LNCaP clone FGC (cell line): Measurements from ENCODE around the gene SLC46A2.

Experiments used
- DNase-seq: peaks from one replicate; pipeline ENCODE4 v3.0.0-alpha.2; 2011; ENCODE audit warnings: low read depth
- H3K4me3 ChIP-seq: 2 replicates; pipeline ENCODE4 v1.5.1; 2011; ENCODE audit warnings: mild to moderate bottlenecking, low read depth, low read length, control low read depth
- TF ChIP-seq, protein P1 (sequence below): IDR thresholded peaks from 2 replicates; pipeline ENCODE4 v1.5.1; 2012; ENCODE audit warnings: mild to moderate bottlenecking; ENCODE audit not compliant: control insufficient read depth, insufficient read depth; ENCODE audit errors: extremely low read depth

Gene SLC46A2

DNA sequence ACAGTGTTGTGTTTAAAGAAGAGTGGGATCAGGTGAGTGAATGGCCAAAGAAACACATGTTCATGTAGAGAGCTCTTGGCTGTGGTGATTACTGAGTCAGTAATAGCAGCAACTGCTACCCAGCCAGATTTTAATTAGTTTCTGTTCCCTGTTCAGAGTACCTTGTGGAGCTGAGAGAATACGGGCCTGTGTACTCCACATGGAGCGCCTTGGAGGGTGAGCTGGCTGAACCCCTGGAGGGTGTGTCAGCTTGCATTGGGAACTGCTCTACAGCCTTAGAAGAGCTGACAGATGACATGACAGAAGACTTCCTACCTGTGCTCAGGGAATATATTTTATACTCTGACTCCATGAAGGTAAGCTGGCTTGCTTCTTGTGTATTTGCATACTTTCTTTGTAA is 52.3 kb downstream of the SLC46A2 start:
- no peak for DNase-seq
- no peak overlapping the region for H3K4me3 ChIP-seq
- TF ChIP-seq, protein P1, sequence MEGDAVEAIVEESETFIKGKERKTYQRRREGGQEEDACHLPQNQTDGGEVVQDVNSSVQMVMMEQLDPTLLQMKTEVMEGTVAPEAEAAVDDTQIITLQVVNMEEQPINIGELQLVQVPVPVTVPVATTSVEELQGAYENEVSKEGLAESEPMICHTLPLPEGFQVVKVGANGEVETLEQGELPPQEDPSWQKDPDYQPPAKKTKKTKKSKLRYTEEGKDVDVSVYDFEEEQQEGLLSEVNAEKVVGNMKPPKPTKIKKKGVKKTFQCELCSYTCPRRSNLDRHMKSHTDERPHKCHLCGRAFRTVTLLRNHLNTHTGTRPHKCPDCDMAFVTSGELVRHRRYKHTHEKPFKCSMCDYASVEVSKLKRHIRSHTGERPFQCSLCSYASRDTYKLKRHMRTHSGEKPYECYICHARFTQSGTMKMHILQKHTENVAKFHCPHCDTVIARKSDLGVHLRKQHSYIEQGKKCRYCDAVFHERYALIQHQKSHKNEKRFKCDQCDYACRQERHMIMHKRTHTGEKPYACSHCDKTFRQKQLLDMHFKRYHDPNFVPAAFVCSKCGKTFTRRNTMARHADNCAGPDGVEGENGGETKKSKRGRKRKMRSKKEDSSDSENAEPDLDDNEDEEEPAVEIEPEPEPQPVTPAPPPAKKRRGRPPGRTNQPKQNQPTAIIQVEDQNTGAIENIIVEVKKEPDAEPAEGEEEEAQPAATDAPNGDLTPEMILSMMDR: no peak

- TF ChIP-seq, protein P1: no peak
- DNase-seq: no peak
- no peak overlapping the region for H3K4me3 ChIP-seq
Measured at GRCh38 chr9:112836394-112836793, 54.3 kb downstream of the SLC46A2 start.

DNA sequence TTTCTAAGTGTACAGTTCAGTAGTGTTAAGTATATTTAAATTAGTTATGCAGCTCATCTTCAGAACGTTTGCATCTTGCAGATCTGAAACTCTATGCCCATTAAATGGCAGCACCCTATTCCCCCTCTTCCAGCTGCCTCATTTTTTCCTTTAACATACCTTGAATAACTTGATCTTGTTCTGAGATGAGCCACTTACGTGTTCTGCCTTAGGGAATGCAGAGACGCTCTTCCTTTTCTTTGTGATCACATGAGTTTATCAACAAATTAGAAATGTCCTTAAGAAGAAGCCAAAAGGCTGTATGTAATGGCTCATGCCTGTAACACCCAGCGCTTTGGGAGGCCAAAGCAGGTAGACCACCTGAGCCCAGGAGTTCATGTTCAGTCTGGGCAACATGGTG is 57.6 kb downstream of the SLC46A2 start:
- no peak overlapping the region for H3K4me3 ChIP-seq
- TF ChIP-seq, protein P1: no peak
- no peak for DNase-seq

GRCh38 chr9:112831969-112832368 is 58.7 kb downstream of the SLC46A2 start:
- TF ChIP-seq, protein P1: 0 out of 2 replicates have a peak, but pooled peaks have one; percentile 5
- DNase-seq: peak; percentile 71
- H3K4me3 ChIP-seq: peak overlapping the region; percentile 22

GRCh38 chr9:112831281-112831851 is 59.3 kb downstream of the SLC46A2 start:
- TF ChIP-seq, protein P1: no peak
- DNase-seq: peak; percentile 90
- peak overlapping the region; percentile 22 for H3K4me3 ChIP-seq
